NCI-H526 (cell line): ENCODE measurements around the gene RASSF6.
"Not testable (repeated sequence)": the region's sequence is repeated elsewhere in the genome, so short reads cannot be mapped to it uniquely, and the experiment has no call there.

ENCODE experiments used
- DNase-seq, 2 experiments: peaks; one replicate each; lab custom pipeline; 2025; lab: John Stamatoyannopoulos, UW

RASSF6 gene, protein sequence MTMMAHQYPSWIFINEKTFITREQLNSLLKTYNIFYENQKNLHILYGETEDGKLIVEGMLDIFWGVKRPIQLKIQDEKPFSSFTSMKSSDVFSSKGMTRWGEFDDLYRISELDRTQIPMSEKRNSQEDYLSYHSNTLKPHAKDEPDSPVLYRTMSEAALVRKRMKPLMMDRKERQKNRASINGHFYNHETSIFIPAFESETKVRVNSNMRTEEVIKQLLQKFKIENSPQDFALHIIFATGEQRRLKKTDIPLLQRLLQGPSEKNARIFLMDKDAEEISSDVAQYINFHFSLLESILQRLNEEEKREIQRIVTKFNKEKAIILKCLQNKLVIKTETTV

DNA sequence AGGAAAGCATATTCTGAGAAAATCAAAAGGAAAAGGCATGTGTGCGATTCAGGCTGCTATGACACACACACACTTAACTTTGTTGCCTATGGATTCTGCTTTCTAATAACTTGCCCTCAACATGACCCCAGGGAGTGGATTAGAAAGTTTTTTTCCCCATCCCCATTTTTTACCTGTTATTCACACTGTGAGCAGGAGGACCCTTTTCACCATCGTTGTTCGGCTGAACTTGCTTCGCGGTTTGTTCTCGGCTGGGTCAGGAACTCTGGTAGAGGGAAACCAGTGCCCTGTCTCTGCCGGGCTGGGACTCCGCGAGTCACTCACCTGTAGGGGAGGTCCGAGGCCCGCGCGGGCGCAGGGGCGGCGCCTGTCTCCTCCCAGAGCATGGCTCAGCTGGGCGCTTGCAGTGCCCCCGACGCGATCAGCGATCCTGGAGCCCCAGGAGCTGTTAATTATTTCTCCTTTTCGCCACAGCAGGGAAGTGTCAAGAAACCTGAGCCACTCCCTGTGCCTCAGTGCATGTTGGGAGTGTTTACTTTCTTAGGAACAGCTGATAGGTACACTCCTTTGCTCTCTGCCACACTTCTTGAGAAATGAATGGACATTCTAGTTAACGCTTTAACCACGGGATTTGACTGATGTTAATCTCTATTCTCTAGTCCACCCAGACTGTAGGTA lies at the start of gene RASSF6:
Gene RASSF6, minus strand, starts transcription at position 322 of the 678 bp plus-strand sequence. CDS start 8,641 bp downstream, outside the sequence.
- DNase-seq, result peak; percentile 93 to 94

DNA sequence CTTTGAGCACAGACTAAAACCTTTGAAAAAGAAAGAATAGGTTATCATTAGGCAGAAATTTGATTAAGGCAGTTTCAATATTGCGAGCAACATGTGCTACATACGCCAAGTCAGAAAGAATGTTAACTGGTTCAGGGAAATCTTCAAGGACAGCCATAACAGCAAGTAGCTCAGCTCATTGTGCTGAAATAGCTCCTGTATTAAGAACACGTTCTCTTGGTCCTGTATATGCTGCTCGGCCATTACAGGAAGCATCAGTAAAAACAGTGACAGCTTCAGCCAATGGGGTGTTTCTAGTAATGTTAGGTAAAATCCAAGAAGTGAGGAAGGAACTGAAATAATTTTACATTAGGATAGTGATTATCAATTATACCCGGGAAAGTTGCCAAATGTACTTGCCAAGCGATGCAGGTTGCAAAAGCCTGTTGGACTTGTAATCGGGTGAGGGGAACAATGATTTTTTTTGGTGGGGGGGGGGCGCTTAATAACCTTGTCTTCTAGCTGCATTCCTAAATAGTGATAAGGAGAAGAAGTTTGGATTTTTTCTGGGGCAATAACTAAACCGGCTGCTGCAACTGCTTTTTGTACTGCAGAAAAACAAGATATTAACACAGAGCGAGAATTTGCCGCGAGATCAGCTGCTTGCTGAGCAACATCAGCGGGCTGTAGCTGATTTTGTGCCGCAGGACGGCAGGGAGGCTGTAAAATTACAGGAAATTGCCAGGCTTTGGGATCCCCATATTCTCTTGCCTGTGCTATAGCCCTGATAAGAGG lies 49.4 kb upstream of the RASSF6 start:
- no peak for DNase-seq

DNA sequence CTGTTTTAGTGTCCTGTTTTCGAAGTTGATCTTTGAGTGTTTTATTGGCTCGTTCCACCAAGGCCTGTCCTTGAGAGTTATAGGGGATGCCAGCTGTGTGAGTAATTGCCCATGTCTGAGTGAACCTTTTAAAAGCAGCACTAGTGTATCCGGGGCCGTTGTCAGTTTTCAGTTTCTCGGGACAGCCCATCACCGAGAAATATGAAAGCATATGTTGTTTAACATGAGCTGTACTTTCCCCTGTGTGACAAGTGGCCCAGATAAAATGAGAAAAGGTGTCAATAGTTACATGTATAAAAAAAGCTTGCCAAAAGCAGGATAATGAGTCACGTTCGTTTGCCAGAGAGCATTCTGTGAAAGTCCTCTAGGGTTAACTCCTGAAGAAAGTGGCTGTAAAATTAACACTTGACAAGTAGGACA lies 48.6 kb upstream of the RASSF6 start:
- no peak for DNase-seq

DNA sequence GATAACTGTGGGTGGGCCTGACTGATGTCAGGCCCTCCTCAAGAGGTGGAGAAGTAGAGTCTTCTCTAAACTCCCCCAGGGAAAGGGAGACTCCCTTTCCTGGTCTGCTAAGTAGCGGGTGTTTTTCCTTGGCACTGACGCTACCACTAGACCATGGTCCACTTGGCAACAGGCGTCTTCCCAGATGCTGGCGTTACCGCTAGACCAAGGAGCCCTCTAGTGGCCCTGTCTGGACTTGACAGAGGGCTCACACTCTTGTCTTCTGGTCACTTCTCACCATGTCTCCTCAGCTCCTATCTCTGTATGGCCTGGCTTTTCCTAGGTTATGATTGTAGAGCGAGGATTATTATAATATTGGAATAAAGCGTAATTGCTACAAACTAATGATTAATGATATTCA lies 45.7 kb upstream of the RASSF6 start:
- not testable (repeated sequence) for DNase-seq

GRCh38 chr4:73664470-73664869 lies 44.2 kb upstream of the RASSF6 start:
- DNase-seq, result no peak

DNA sequence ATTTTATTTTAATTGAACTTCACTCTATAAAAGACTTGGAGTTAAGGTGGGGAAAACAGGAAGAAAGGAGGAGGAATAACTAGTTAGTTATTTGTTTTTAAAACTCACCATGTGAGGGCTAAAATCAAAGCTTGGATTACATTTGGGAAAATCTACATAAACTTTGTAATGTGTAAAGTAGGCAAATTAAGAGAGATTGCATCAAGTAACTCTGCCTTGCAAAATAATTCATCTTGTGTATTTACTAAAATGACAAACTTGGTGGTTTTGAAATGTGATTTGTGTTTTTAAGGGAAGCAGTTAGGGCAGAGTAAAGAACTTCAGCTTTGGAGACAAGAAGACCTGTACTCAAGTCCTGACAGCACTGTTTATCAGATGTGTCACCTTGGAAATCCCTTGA lies 43.3 kb upstream of the RASSF6 start:
- no peak for DNase-seq

- peak; percentile 5 to 55 for DNase-seq
Observed at GRCh38 chr4:73662709-73663546, 42.7 kb upstream of the RASSF6 start.

- no peak for DNase-seq
Observed at GRCh38 chr4:73661646-73662119, 41.4 kb upstream of the RASSF6 start.

DNA sequence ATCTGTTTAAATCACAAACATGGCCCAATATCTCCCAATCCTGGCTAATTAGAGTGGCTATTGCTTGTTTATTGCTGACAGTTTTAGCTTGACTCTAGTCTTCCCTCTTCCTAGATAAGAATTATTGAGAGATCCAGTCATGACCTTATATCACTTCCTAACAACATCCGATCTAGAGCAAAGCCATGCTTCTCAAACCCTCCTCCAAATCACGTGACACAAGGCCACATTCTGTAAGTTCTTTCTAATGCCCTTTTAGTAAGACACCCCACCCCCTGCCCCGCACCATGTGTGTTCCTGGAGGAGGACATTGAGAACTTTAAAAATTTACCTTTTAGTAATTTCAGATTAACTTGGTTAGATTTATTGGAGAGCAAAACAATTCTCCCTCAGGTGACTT lies 40.6 kb upstream of the RASSF6 start:
- no peak for DNase-seq

GRCh38 chr4:73653695-73654106 lies 33.5 kb upstream of the RASSF6 start:
- DNase-seq, result peak; percentile 48 to 77

GRCh38 chr4:73650250-73650649 lies 30.0 kb upstream of the RASSF6 start:
- DNase-seq, result no peak

GRCh38 chr4:73648478-73648877 lies 28.2 kb upstream of the RASSF6 start:
- peak in 1 of 2 experiments; percentile 64 for DNase-seq

DNA sequence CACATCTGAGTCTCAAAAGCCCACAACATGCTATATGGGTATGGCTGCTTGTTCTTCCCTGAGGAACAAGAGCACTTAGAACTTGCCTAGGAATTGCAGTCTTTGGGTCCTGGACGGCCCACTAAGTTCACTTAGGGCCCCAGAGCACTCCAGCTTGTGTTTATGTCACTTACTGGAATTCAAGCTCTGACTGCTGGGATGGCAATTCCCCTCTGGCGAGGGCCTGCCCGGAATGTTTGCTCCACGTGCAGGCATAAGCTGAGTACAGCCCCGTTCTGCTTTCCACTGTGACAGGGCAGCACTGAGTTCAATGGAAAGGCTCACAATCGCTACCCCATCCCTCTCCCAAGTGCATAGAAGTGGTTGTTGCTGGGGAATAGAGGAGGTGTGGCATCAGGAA lies 25.9 kb upstream of the RASSF6 start:
- DNase-seq, result no peak

DNA sequence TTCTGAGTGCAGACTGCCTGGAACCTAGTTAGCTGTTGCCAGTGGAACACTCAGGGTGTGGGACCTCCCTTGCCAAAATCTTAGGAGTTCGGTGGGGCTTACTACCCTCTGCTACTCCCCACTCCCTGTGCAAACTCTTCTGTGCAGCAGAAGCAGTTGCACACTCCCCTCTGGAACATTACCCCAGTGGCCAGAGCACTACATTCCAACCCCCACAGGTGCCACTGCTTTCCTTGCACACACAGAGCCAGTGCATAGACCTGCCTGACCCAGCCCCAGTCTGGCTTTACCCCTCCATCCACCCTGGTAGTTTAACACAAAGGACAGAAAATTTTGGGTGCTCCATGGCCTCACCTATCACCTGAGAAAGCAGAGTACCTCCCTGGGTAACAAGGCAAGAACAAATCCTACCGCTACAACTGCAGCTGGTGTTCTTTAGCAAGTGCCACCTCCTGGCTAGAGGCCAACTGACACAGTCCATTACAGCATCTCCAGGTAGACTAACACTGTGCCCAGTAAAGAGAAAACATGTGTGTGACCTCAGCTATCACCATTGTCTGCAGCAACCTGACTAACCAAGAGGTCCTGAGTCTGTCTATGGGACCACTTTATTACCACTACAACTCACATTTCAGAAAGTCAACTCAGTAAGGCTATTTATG lies 11.5 kb upstream of the RASSF6 start:
- DNase-seq, result no peak

GRCh38 chr4:73628834-73629233 lies 8.6 kb upstream of the RASSF6 start:
- not testable (repeated sequence) for DNase-seq

GRCh38 chr4:73621357-73621756 lies 1.1 kb upstream of the RASSF6 start:
- no peak for DNase-seq

- DNase-seq, result peak; percentile 63 to 78
Observed at GRCh38 chr4:73619346-73619745, 890 bp downstream of the RASSF6 start.

GRCh38 chr4:73617256-73617655 lies 3.0 kb downstream of the RASSF6 start:
- DNase-seq, result peak in 1 of 2 experiments; percentile 60

DNA sequence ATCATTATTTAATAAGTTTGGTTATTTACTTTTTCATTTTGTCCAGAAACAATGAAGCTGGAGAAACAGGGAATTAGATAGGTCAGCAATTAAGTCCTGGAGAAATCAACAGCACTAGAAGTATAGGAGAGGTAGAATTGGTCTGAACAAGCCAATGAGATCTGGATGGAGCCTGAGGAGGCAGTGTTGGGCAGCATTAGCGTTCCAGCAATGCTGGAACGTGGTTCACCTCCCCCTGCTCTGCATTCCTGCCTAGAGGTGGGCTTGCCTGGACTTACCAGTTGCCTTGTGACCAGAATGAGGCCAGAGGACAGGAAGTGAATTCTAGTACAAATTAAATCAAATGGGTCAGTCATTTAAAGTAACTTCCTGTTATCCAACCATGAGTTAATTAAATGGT lies 4.6 kb downstream of the RASSF6 start:
- peak in 1 of 2 experiments; percentile 67 for DNase-seq

DNA sequence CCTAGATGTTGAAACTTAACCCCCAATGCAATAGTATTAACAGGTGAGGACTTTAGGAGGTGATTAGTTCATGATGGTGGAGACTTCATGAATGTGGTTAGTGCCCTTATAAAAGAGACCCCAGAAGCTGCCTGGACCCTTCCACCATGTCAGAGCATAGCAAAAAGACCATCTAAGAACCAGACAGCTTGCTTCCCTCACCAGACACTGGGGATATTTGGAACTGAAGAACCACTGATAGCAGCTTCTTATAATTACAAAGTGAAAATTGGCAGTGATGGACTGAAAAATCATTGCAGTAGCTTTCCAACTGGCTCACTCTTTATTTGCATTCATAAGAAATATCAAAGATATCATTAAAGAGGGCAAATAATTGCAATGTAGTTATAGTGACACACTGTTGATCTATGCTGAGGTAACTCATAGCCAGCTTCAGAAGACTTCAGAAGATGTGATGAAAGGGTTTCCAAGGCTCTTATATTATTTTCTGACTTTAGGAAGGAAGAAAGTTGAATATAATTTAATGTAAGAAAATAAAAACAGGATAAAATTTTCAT lies 5.8 kb downstream of the RASSF6 start:
- DNase-seq, result no peak

DNA sequence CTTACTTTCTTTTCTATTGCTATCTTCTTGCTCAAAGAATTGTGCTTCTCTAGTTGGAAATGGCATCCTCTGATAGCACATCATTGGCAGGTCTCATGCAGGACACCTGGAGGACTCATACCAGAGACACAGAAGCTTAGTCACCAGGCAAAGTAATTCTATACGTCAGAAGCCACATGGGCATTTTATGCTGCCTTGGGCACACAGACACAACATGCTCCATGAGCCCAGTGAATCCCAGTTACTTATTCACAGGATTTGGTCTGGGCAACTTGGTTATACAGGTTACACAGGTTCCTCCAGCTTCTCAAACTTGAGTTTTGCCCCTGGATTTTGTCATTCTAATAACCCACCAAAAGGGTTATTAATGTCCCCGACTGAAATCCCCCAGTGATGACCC lies 7.1 kb downstream of the RASSF6 start:
- DNase-seq, result peak in 1 of 2 experiments; percentile 25
